SKM-1 treated with dmso at 0.1 percent for 144 hours (cell line): ENCODE measurements around the gene TMBIM1.

ENCODE experiments used
- DNase-seq: peaks from one replicate; lab custom pipeline; 2025; ENCODE audit not compliant: unreplicated experiment; lab: John Stamatoyannopoulos, UW

TMBIM1 gene

GRCh38 chr2:218272531-218273212 is 19.6 kb downstream of the TMBIM1 start:
- DNase-seq: peak; percentile 68

DNA sequence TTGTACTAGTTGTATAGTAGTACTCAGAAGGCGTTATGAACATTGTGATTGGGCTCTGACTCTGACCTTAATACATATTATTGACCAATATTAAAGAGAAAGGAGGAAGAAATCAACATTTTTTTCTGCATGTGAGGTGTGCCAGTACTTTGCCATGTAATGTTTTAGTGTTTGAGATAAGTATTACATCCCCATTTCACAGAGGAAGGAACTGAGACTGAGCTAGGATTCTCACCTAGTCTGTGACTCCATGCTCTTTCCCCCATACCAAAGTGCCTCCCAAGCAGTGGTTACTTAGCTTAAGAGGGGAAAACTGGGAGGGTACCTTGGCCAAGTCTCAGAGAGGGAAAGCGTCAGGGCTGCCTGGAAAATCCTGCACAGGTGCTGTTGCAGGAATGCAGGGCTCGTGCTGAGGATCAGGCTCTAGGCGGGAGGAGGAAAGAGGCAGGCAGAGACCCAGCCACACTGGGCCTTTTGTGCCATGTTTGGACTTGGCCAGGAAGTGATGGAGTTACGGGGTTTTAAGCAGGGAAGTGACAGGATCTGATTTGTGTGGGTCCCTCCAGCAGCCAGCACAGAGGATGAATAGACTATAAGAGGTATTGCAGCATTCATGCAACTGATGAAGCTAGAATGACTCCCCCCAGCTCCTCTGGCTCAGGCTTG is 20.3 kb downstream of the TMBIM1 start:
- DNase-seq: no peak

- DNase-seq: no peak
These were observed 20.9 kb downstream of the TMBIM1 start for GRCh38 chr2:218271487-218271797.

GRCh38 chr2:218270721-218271486 is 21.4 kb downstream of the TMBIM1 start:
- no peak for DNase-seq

DNA sequence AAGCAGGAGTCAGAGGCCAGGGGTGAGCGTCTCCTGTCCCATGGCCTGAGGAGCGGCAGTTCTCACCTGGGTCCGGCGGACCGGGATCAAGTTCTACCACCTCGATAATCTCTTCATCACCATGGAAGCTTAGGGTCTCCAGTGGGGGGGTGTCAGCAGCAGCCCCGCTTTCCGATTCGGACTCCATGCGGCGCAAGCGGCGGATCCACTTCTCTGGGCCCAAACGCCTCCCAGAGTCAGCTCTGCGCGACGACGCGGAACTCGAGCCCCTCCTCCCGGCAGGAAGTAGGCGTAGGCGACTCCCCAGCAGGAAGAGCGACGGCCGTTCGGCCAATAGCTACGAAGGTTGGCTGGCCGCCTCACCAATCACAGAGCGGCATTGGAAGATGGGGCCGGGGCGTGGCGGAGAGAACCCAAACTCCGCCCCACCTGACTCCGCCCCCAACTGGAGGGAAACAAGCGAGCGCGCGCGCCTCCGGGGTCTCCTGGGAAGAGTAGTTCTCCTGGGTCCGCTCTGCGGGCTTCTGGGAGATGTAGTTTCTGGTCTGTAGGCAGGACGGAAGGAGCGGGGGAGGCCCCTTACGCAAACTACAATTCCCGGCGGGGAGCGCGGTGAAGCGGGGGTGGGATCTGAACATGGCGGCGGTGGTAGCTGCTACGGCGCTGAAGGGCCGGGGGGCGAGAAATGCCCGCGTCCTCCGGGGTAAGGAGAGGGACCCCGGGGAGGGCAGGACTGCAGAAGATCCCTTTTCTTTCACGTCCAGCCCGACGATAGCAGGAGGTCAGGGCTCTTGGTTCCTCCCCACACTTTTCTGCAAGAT is 22.2 kb downstream of the TMBIM1 start, which contains the start of the genes AAMP and PNKD:
Gene AAMP (minus strand): TSS at position 238 of the 821 bp plus-strand sequence. CDS start 51 bp downstream, at position 187.
Gene PNKD (plus strand): TSS at position 620 of the 821 bp plus-strand sequence. CDS start 17 bp downstream, at position 637.
- DNase-seq: peak; percentile 99

DNA sequence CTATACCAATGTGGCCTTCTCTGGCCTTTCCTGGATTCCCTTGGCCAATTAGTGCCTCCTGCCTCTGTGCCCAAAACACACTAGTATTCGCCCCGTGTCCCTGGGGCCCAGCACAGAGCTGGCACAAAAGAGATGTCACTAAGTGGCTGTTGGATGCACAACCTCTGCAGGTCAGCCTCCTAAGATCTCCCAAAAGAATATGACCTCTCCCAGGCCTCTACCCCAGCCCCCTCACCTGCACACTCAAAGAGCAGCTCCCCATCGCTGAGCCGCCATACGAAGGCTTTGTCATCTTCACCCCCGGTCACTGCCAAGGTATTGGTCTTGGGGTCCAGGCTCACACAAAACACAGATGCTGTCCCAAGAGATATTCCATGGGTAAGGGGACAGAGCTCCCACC is 25.0 kb downstream of the TMBIM1 start:
- DNase-seq: no peak

DNA sequence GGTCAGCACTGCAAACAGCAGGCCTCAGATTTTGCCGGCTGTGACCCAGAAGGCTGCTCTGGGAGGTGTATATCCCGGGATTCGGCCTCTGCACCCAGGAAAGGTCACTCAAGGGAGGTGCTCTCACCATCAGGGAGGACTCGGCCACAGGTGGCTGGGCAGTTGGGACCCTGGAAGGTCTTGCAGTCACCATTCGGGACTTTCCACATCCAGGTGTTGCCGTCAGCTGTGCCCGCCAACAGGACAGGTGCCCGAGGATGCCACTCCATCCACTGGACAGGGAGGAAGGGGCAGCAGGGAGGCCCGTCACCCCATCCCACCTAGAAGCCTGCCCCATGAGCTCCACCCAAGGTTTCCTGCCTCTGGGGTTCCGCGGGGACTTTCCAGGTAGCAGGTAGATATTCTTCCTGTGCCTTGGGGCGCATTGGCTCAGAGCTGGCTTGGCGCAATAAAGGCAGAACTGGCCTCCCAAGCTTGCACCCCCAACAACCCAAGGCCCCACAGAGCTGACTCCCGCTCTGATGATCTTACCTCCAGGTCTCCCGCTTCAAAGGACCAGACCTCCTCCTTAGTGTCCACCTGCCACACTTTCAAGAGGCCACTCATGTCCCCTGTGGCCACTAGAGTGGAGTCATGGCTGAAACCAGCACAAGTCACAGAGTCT is 25.9 kb downstream of the TMBIM1 start:
- DNase-seq: no peak

- DNase-seq: no peak
These were observed 26.7 kb downstream of the TMBIM1 start for GRCh38 chr2:218265626-218266025.

- DNase-seq: no peak
These were observed 27.3 kb downstream of the TMBIM1 start for GRCh38 chr2:218264773-218265561.

- no peak for DNase-seq
These were observed 28.3 kb downstream of the TMBIM1 start for GRCh38 chr2:218263817-218264641.

DNA sequence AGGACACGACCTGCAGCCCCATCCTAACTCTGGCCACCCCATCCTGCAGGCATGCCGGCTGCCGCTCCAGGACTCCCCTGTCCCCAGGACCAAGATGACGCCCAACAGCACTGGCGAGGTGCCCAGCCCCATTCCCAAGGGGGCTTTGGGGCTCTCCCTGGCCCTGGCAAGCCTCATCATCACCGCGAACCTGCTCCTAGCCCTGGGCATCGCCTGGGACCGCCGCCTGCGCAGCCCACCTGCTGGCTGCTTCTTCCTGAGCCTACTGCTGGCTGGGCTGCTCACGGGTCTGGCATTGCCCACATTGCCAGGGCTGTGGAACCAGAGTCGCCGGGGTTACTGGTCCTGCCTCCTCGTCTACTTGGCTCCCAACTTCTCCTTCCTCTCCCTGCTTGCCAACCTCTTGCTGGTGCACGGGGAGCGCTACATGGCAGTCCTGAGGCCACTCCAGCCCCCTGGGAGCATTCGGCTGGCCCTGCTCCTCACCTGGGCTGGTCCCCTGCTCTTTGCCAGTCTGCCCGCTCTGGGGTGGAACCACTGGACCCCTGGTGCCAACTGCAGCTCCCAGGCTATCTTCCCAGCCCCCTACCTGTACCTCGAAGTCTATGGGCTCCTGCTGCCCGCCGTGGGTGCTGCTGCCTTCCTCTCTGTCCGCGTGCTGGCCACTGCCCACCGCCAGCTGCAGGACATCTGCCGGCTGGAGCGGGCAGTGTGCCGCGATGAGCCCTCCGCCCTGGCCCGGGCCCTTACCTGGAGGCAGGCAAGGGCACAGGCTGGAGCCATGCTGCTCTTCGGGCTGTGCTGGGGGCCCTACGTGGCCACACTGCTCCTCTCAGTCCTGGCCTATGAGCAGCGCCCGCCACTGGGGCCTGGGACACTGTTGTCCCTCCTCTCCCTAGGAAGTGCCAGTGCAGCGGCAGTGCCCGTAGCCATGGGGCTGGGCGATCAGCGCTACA is 29.4 kb downstream of the TMBIM1 start:
- DNase-seq: no peak

GRCh38 chr2:218262237-218262600 is 30.1 kb downstream of the TMBIM1 start:
- DNase-seq: no peak

- peak; percentile 12 for DNase-seq
These were observed 30.7 kb downstream of the TMBIM1 start for GRCh38 chr2:218261423-218262236.

GRCh38 chr2:218260742-218261422 is 31.4 kb downstream of the TMBIM1 start, which contains the start of gene GPBAR1:
TSS of gene GPBAR1 (plus strand) at chr2:218261015. CDS start at chr2:218262725, 1,710 bp downstream.
- no peak for DNase-seq

GRCh38 chr2:218260166-218260565 is 32.1 kb downstream of the TMBIM1 start:
- no peak for DNase-seq
